H9 (cell line): Measurements from ENCODE around the gene MYBPC2. TPM values are rescaled to one million over a fixed set of nuclear protein-coding genes. Genes with fewer than 3 reads are reported as not detected.
A peak's percentile ranks its signal among the peaks of the same experiment; 100 is the strongest.

ENCODE experiments used
- DNase-seq: peaks from one replicate; pipeline ENCODE4 v3.0.0-alpha.2; 2017
- H2AFZ ChIP-seq: one replicate; pipeline ENCODE4 v1.6.1; 2013; ENCODE audit warnings: mild to moderate bottlenecking, low read length, control low read depth, moderate library complexity
- H2AK5ac ChIP-seq: 2 replicates; pipeline ENCODE4 v1.6.1; 2013; ENCODE audit warnings: low read length, control low read depth, mixed read lengths; ENCODE audit not compliant: insufficient read length
- H2BK120ac ChIP-seq: one replicate; pipeline ENCODE4 v1.6.1; 2013; ENCODE audit warnings: low read depth, mild to moderate bottlenecking, low read length, control low read depth, inconsistent platforms; ENCODE audit not compliant: poor library complexity, severe bottlenecking
- H2BK12ac ChIP-seq: 2 replicates; pipeline ENCODE4 v1.6.1; 2013; ENCODE audit warnings: low read length, control low read depth, mixed read lengths, low read depth; ENCODE audit not compliant: insufficient read length
- H2BK15ac ChIP-seq: 2 replicates; pipeline ENCODE4 v1.6.1; 2013; ENCODE audit warnings: low read depth, low read length, control low read depth
- H2BK20ac ChIP-seq: one replicate; pipeline ENCODE4 v1.6.1; 2013; ENCODE audit warnings: low read depth, mild to moderate bottlenecking, low read length, control low read depth, inconsistent platforms; ENCODE audit not compliant: poor library complexity, severe bottlenecking
- H2BK5ac ChIP-seq: 2 replicates; pipeline ENCODE4 v1.6.1; 2013; ENCODE audit warnings: low read length, control low read depth, mixed read lengths; ENCODE audit not compliant: insufficient read length
- H3K14ac ChIP-seq: 2 replicates; pipeline ENCODE4 v1.6.1; 2013; ENCODE audit warnings: low read length, control low read depth; ENCODE audit not compliant: insufficient read depth
- H3K18ac ChIP-seq: 2 replicates; pipeline ENCODE4 v1.6.1; 2013; ENCODE audit warnings: low read depth, mild to moderate bottlenecking, mixed read lengths, low read length, control low read depth; ENCODE audit not compliant: insufficient read length
- H3K23ac ChIP-seq: 2 replicates; pipeline ENCODE4 v1.6.1; 2013; ENCODE audit warnings: low read length, control low read depth, mixed read lengths, low read depth; ENCODE audit not compliant: insufficient read length
- H3K23me2 ChIP-seq: 2 replicates; pipeline ENCODE4 v1.6.1; 2013; ENCODE audit warnings: low read depth, mild to moderate bottlenecking, mixed read lengths, low read length, control low read depth; ENCODE audit not compliant: insufficient read length, poor library complexity, severe bottlenecking
- H3K27ac ChIP-seq: 2 replicates; pipeline ENCODE4 v1.5.1; 2013; ENCODE audit warnings: low read length, control low read depth, mixed read lengths, low read depth; ENCODE audit not compliant: insufficient read length
- H3K27me3 ChIP-seq: 2 replicates; pipeline ENCODE4 v1.6.1; 2013; ENCODE audit warnings: low read length, control low read depth, inconsistent platforms; ENCODE audit not compliant: insufficient read depth
- H3K4ac ChIP-seq: 2 replicates; pipeline ENCODE4 v1.6.1; 2013; ENCODE audit warnings: low read depth, mild to moderate bottlenecking, control low read depth, inconsistent platforms, low read length, moderate library complexity
- H3K4me1 ChIP-seq: 2 replicates; pipeline ENCODE4 v1.6.1; 2013; ENCODE audit warnings: low read length, control low read depth, inconsistent platforms; ENCODE audit not compliant: insufficient read depth
- H3K4me2 ChIP-seq: 2 replicates; pipeline ENCODE4 v1.6.1; 2013; ENCODE audit warnings: low read length, control low read depth, mixed read lengths; ENCODE audit not compliant: insufficient read length, insufficient read depth
- H3K56ac ChIP-seq: 2 replicates; pipeline ENCODE4 v1.6.1; 2013; ENCODE audit warnings: low read depth, mild to moderate bottlenecking, mixed read lengths, low read length, control low read depth; ENCODE audit not compliant: insufficient read length
- H3K79me1 ChIP-seq: 2 replicates; pipeline ENCODE4 v1.6.1; 2013; ENCODE audit warnings: low read depth, mild to moderate bottlenecking, moderate library complexity, low read length, control low read depth, inconsistent platforms; ENCODE audit not compliant: insufficient read depth, poor library complexity, severe bottlenecking
- H3K79me2 ChIP-seq: 2 replicates; pipeline ENCODE4 v1.6.1; 2013; ENCODE audit warnings: low read length, control low read depth, inconsistent platforms; ENCODE audit not compliant: insufficient read depth
- H3K9ac ChIP-seq: 2 replicates; pipeline ENCODE4 v1.6.1; 2013; ENCODE audit warnings: low read length, control low read depth, mixed read lengths; ENCODE audit not compliant: insufficient read length; ENCODE audit errors: extremely low read depth
- H3K9me3 ChIP-seq: one replicate; pipeline ENCODE4 v1.6.1; 2013; ENCODE audit warnings: low read depth, low read length, inconsistent platforms; ENCODE audit not compliant: control insufficient read depth
- H3T11ph ChIP-seq: one replicate; pipeline ENCODE4 v1.6.1; 2013; ENCODE audit warnings: mild to moderate bottlenecking, low read length, control low read depth, inconsistent platforms
- H4K20me1 ChIP-seq: one replicate; pipeline ENCODE4 v1.6.1; 2013; ENCODE audit not compliant: control insufficient read depth, insufficient read length, insufficient read depth
- H4K5ac ChIP-seq: 2 replicates; pipeline ENCODE4 v1.6.1; 2013; ENCODE audit warnings: low read depth, mild to moderate bottlenecking, mixed read lengths, low read length, control low read depth; ENCODE audit not compliant: insufficient read length
- H4K8ac ChIP-seq: replicated peaks from 2 replicates; pipeline ENCODE4 v1.6.1; 2013; ENCODE audit warnings: low read length, control low read depth, mixed read lengths, low read depth; ENCODE audit not compliant: insufficient read length
- H4K91ac ChIP-seq: 2 replicates; pipeline ENCODE4 v1.6.1; 2013; ENCODE audit warnings: low read depth, mild to moderate bottlenecking, moderate library complexity, mixed read lengths, low read length, control low read depth; ENCODE audit not compliant: insufficient read length
- H3K27ac Mint-ChIP-seq, 3 experiments: 2 replicates in 2 of 3; 3 replicates in 1 of 3; pipeline ENCODE4 v1.8.0; 2020 to 2021; ENCODE audit warnings: mixed read lengths in 3 of 3, mild to moderate bottlenecking in 1 of 3, moderate library complexity in 1 of 3
- H3K27me3 Mint-ChIP-seq: 2 replicates; pipeline ENCODE4 v1.8.0; 2021; ENCODE audit warnings: low read depth, mild to moderate bottlenecking, moderate library complexity, mixed read lengths
- H3K36me3 Mint-ChIP-seq, 3 experiments: 2 replicates in 2 of 3; 3 replicates in 1 of 3; pipeline ENCODE4 v1.8.0; 2020 to 2021; ENCODE audit warnings: low read depth in 3 of 3, mixed read lengths in 3 of 3; ENCODE audit not compliant: insufficient read depth in 1 of 3
- H3K4me1 Mint-ChIP-seq, 2 experiments: 2 replicates each; pipeline ENCODE4 v1.8.0; 2020; ENCODE audit warnings: mixed read lengths in 2 of 2
- H3K4me3 Mint-ChIP-seq, 2 experiments: 2 replicates in 1 of 2; 3 replicates in 1 of 2; pipeline ENCODE4 v1.8.0; 2020 to 2021; ENCODE audit warnings: mild to moderate bottlenecking in 2 of 2, mixed read lengths in 2 of 2, moderate library complexity in 1 of 2
- H3K9me3 Mint-ChIP-seq, 2 experiments: 2 replicates in 1 of 2; 3 replicates in 1 of 2; pipeline ENCODE4 v1.8.0; 2020; ENCODE audit warnings: mild to moderate bottlenecking in 2 of 2, mixed read lengths in 2 of 2, moderate library complexity in 1 of 2
- WGBS: extraction: QIAGEN DNeasy Blood & Tissue Kit; methylation state at CpG from one replicate; pipeline ENCODE4 v1.1.7; 2013; ENCODE audit warnings: missing lambda C conversion rate, low lambda C conversion rate, mixed read lengths; ENCODE audit not compliant: insufficient read length; ENCODE audit errors: extremely low coverage; 5-methylcytosine and 5-hydroxymethylcytosine counted together
- total RNA-seq: library from RNA; stranded (reverse); gene quantifications from 2 replicates; pipeline ENCODE4 v1.2.1, GENCODE V29; 2021
- TF ChIP-seq, protein P1 (sequence below): fragments of 200-600 bp; sonication (generic); conservative IDR thresholded peaks from 3 replicates; pipeline ENCODE4 v1.8.0; 2021; ENCODE audit warnings: antibody characterized with exemption, mild to moderate bottlenecking

The MYBPC2 gene
- total RNA-seq, 1 experiment from 2014 or later: 4.9 TPM

- Mint-ChIP-seq H3K27me3 (no peaks in the 10 kb centered on the region; the same call in 1 of the 2 replicates), H3K36me3 (peaks cover 42 to 62% (median 57%) of the 10 kb centered on the region in 3 experiments), H3K4me1 (peaks cover 15 to 17% of the 10 kb centered on the region in 2 experiments), H3K4me3 (peak overlapping the region; percentile 94), H3K27ac (peak overlapping the region; percentile 90 to 99 (median 91)), H3K9me3 (no peaks in the 10 kb centered on the region; a peak in 2 of 5 replicates)
- WGBS: no CpG with 5 or more reads among the region's 21 CpGs
- H3K18ac ChIP-seq: no peak overlapping the region
- no peak overlapping the region for H3K14ac ChIP-seq
- no peak overlapping the region for H2BK20ac ChIP-seq
- no peaks in the 10 kb centered on the region for H4K20me1 ChIP-seq
- DNase-seq: peak; percentile 49
- H3K9me3 ChIP-seq: no peaks in the 10 kb centered on the region
- H3K79me1 ChIP-seq: peaks cover 8% of the 10 kb centered on the region
- H2BK15ac ChIP-seq: no peak overlapping the region
- H3T11ph ChIP-seq: no peak overlapping the region
- H2AK5ac ChIP-seq: no peak overlapping the region
- no peak overlapping the region for H4K5ac ChIP-seq
- H3K23ac ChIP-seq: no peak overlapping the region
- H2BK12ac ChIP-seq: no peak overlapping the region
- no peak overlapping the region for H4K91ac ChIP-seq
- no peak overlapping the region for H2BK5ac ChIP-seq
- H3K4me1 ChIP-seq: no peaks in the 10 kb centered on the region
- H4K8ac ChIP-seq: no peak overlapping the region
- no peak overlapping the region for H2AFZ ChIP-seq
- H3K79me2 ChIP-seq: peaks cover 12% of the 10 kb centered on the region; the same call in 1 of the 2 replicates
- peak overlapping the region; percentile 99 for H3K4me2 ChIP-seq
- H3K56ac ChIP-seq: no peak overlapping the region
- H3K4ac ChIP-seq: no peak overlapping the region
- H3K27me3 ChIP-seq: no peaks in the 10 kb centered on the region
- peaks cover 14% of the 10 kb centered on the region for H3K23me2 ChIP-seq
- peak overlapping the region; percentile 46 for H3K9ac ChIP-seq
- no peak overlapping the region for H3K27ac ChIP-seq
- no peak overlapping the region for H2BK120ac ChIP-seq
- TF ChIP-seq, protein P1, sequence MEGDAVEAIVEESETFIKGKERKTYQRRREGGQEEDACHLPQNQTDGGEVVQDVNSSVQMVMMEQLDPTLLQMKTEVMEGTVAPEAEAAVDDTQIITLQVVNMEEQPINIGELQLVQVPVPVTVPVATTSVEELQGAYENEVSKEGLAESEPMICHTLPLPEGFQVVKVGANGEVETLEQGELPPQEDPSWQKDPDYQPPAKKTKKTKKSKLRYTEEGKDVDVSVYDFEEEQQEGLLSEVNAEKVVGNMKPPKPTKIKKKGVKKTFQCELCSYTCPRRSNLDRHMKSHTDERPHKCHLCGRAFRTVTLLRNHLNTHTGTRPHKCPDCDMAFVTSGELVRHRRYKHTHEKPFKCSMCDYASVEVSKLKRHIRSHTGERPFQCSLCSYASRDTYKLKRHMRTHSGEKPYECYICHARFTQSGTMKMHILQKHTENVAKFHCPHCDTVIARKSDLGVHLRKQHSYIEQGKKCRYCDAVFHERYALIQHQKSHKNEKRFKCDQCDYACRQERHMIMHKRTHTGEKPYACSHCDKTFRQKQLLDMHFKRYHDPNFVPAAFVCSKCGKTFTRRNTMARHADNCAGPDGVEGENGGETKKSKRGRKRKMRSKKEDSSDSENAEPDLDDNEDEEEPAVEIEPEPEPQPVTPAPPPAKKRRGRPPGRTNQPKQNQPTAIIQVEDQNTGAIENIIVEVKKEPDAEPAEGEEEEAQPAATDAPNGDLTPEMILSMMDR: no peak
These were observed 49.5 kb upstream of the MYBPC2 start for GRCh38 chr19:50383001-50383851.
